Activated CD8-positive, alpha-beta memory T cell treated with anti-CD3 and anti-CD28 coated beads, Interleukin-2, amount 10 ng/mL, durations not matched to agents 7 days and 5 days (primary cell): ENCODE results near the gene TAS1R1. TPM values are rescaled to one million over a fixed set of nuclear protein-coding genes. Genes with fewer than 3 reads are reported as not detected.

ENCODE experiments used
- ATAC-seq: fragments of 150-1000 bp; cut with Tn5 transposase; one replicate; pipeline ENCODE4 v1.10.0; 2021; ENCODE audit warnings: moderate library complexity
- CTCF ChIA-PET: fragments of 350-600 bp; sonication (Branson Sonifier 250); formaldehyde crosslinking; loops from one replicate; lab custom pipeline; 2021; ENCODE audit warnings: antibody characterized with exemption; lab: Charles Lee
- DNase-seq: peaks from one replicate; pipeline ENCODE4 v3.0.0-alpha.2; 2020
- H3K27ac Mint-ChIP-seq: one replicate; pipeline ENCODE4 v1.8.0; 2021; ENCODE audit warnings: mild to moderate bottlenecking, mixed read lengths
- H3K27me3 Mint-ChIP-seq: one replicate; pipeline ENCODE4 v1.8.0; 2021; ENCODE audit warnings: mixed read lengths
- H3K36me3 Mint-ChIP-seq: one replicate; pipeline ENCODE4 v1.8.0; 2021; ENCODE audit warnings: mild to moderate bottlenecking, mixed read lengths
- H3K4me1 Mint-ChIP-seq: one replicate; pipeline ENCODE4 v1.8.0; 2021; ENCODE audit warnings: mixed read lengths
- H3K4me3 Mint-ChIP-seq: one replicate; pipeline ENCODE4 v1.8.0; 2021; ENCODE audit warnings: mild to moderate bottlenecking, moderate library complexity, mixed read lengths
- H3K9me3 Mint-ChIP-seq: one replicate; pipeline ENCODE4 v1.8.0; 2022; ENCODE audit warnings: low read depth, mixed read lengths
- total RNA-seq, 2 experiments: library from RNA; stranded (reverse); gene quantifications; one replicate each; pipeline ENCODE4 v1.2.3, GENCODE V29; 2021

TAS1R1 gene
- total RNA-seq, 2 experiments from 2014 or later: not detected

- ATAC-seq: peak; percentile 3
- CTCF ChIA-PET: interaction anchor here (0.7 to 2.3 kb wide), 9 partner anchors 18 to 111 kb away, joined by 3 to 10 read pairs (median 4); partner anchors contain the start of genes NOL9 and TAS1R1
Measured at GRCh38 chr1:6600410-6601048, 45.4 kb downstream of the TAS1R1 start.

GRCh38 chr1:6601049-6601922, 46.2 kb downstream of the TAS1R1 start:
- peak overlapping the region; percentile 95 for H3K4me3 Mint-ChIP-seq
- peaks cover 41% of the 10 kb centered on the region for H3K4me1 Mint-ChIP-seq
- H3K9me3 Mint-ChIP-seq: no peaks in the 10 kb centered on the region
- H3K27me3 Mint-ChIP-seq: no peaks in the 10 kb centered on the region
- peak overlapping the region; percentile 94 for H3K27ac Mint-ChIP-seq
- peak; percentile 87 for DNase-seq
- peaks cover 18% of the 10 kb centered on the region for H3K36me3 Mint-ChIP-seq
- CTCF ChIA-PET: interaction anchor here (0.7 to 2.8 kb wide), 13 partner anchors 11 to 113 kb away, joined by 3 to 13 read pairs (median 4); partner anchors contain the start of genes DNAJC11, NOL9, PLEKHG5 and TAS1R1
- ATAC-seq: peak; percentile 51

More at GRCh38 chr1:6600410-6601048, 45.4 kb downstream of the TAS1R1 start:
- peaks cover 20% of the 10 kb centered on the region for H3K36me3 Mint-ChIP-seq
- no peaks in the 10 kb centered on the region for H3K27me3 Mint-ChIP-seq
- DNase-seq: no peak
- H3K27ac Mint-ChIP-seq: peak overlapping the region; percentile 94
- peak overlapping the region; percentile 95 for H3K4me3 Mint-ChIP-seq
- peaks cover 41% of the 10 kb centered on the region for H3K4me1 Mint-ChIP-seq
- H3K9me3 Mint-ChIP-seq: no peaks in the 10 kb centered on the region

GRCh38 chr1:6601923-6602668, 47.0 kb downstream of the TAS1R1 start:
- Mint-ChIP-seq H3K4me1 (peaks cover 41% of the 10 kb centered on the region), H3K9me3 (no peaks in the 10 kb centered on the region), H3K27ac (peak overlapping the region; percentile 94), H3K4me3 (peak overlapping the region; percentile 95), H3K36me3 (peaks cover 16% of the 10 kb centered on the region), H3K27me3 (no peaks in the 10 kb centered on the region)
- ATAC-seq (peak; percentile 52), DNase-seq (peak; percentile 79)
- CTCF ChIA-PET: interaction anchor here (0.8 to 2.8 kb wide), 11 partner anchors 10 to 114 kb away, joined by 3 to 13 read pairs (median 4); partner anchors contain the start of genes DNAJC11, NOL9, PHF13 and PLEKHG5

- CTCF ChIA-PET: interaction anchor here (0.8 to 2.8 kb wide), 10 partner anchors 9 to 112 kb away, joined by 3 to 13 read pairs (median 4); partner anchors contain the start of genes DNAJC11, NOL9, PHF13 and PLEKHG5
- no peaks in the 10 kb centered on the region for H3K9me3 Mint-ChIP-seq
- H3K4me3 Mint-ChIP-seq: peak within 1 kb of the TSS; percentile 95
- peaks cover 36% of the 10 kb centered on the region for H3K4me1 Mint-ChIP-seq
- peak within 1 kb of the TSS; percentile 99 for H3K27ac Mint-ChIP-seq
- ATAC-seq: peak; percentile 70
- no peaks in the 10 kb centered on the region for H3K27me3 Mint-ChIP-seq
- peaks cover 14% of the 10 kb centered on the region for H3K36me3 Mint-ChIP-seq
- peak; percentile 91 for DNase-seq
Measured at GRCh38 chr1:6602669-6603237, 47.6 kb downstream of the TAS1R1 start, which contains the start of gene KLHL21. KLHL21 (minus strand) TSS chr1:6602869; CDS start chr1:6602817, 52 bp downstream.

- H3K4me3 Mint-ChIP-seq: peak overlapping the region; percentile 73
- no peaks in the 10 kb centered on the region for H3K27me3 Mint-ChIP-seq
- CTCF ChIA-PET: interaction anchor here (1.0 to 2.8 kb wide), 7 partner anchors 8 to 165 kb away, joined by 3 to 13 read pairs (median 4); partner anchors contain the start of genes NOL9, PHF13 and TAS1R1
- peaks cover 33% of the 10 kb centered on the region for H3K4me1 Mint-ChIP-seq
- H3K27ac Mint-ChIP-seq: peak overlapping the region; percentile 99
- DNase-seq: peak; percentile 73
- H3K36me3 Mint-ChIP-seq: peaks cover 14% of the 10 kb centered on the region
- no peaks in the 10 kb centered on the region for H3K9me3 Mint-ChIP-seq
- peak; percentile 31 for ATAC-seq
Measured at GRCh38 chr1:6603238-6603914, 48.3 kb downstream of the TAS1R1 start.

- no peak for ATAC-seq
- H3K27ac Mint-ChIP-seq: peak overlapping the region; percentile 99
- H3K9me3 Mint-ChIP-seq: no peaks in the 10 kb centered on the region
Measured at GRCh38 chr1:6603915-6604558, 48.9 kb downstream of the TAS1R1 start.

GRCh38 chr1:6612641-6613360, 57.7 kb downstream of the TAS1R1 start:
- Mint-ChIP-seq H3K27ac (peak overlapping the region; percentile 85), H3K27me3 (peaks cover 2% of the 10 kb centered on the region), H3K4me3 (peak overlapping the region; percentile 95), H3K4me1 (peaks cover 19% of the 10 kb centered on the region), H3K9me3 (no peaks in the 10 kb centered on the region), H3K36me3 (peaks cover 6% of the 10 kb centered on the region)
- ATAC-seq: peak; percentile 46
- CTCF ChIA-PET: interaction anchor here (1.0 to 2.5 kb wide), 5 partner anchors 10 to 122 kb away, joined by 3 to 13 read pairs (median 5); partner anchors contain the start of genes DNAJC11 and KLHL21
- peak; percentile 53 for DNase-seq

More at GRCh38 chr1:6603915-6604558, 48.9 kb downstream of the TAS1R1 start:
- CTCF ChIA-PET: interaction anchor here (0.9 to 2.8 kb wide), 8 partner anchors 8 to 166 kb away, joined by 3 to 13 read pairs (median 4); partner anchors contain the start of genes NOL9 and TAS1R1
- H3K27me3 Mint-ChIP-seq: no peaks in the 10 kb centered on the region
- peak; percentile 60 for DNase-seq
- H3K4me1 Mint-ChIP-seq: peaks cover 28% of the 10 kb centered on the region
- peak overlapping the region; percentile 73 for H3K4me3 Mint-ChIP-seq
- H3K36me3 Mint-ChIP-seq: peaks cover 10% of the 10 kb centered on the region

- Mint-ChIP-seq H3K4me3 (peak within 1 kb of the TSS; percentile 95), H3K27ac (peak within 1 kb of the TSS; percentile 85), H3K9me3 (no peaks in the 10 kb centered on the region), H3K27me3 (peaks cover 2% of the 10 kb centered on the region), H3K36me3 (peaks cover 7% of the 10 kb centered on the region), H3K4me1 (peaks cover 19% of the 10 kb centered on the region)
- DNase-seq (peak; percentile 100), ATAC-seq (peak; percentile 96)
- CTCF ChIA-PET: interaction anchor here (1.0 kb wide), 1 partner anchor 11 kb away, joined by 4 read pairs; the partner anchor contains the start of gene KLHL21
Measured at GRCh38 chr1:6613361-6614018, 58.4 kb downstream of the TAS1R1 start, which contains the start of gene PHF13. PHF13 (plus strand) TSS chr1:6613731; CDS start chr1:6614067, 336 bp downstream.

- Mint-ChIP-seq H3K4me1 (peaks cover 19% of the 10 kb centered on the region), H3K36me3 (peaks cover 7% of the 10 kb centered on the region), H3K9me3 (no peaks in the 10 kb centered on the region), H3K27me3 (peaks cover 2% of the 10 kb centered on the region), H3K4me3 (peak overlapping the region; percentile 69), H3K27ac (no peak overlapping the region)
- peak; percentile 68 for DNase-seq
- CTCF ChIA-PET: interaction anchor here (1.0 kb wide), 1 partner anchor 12 kb away, joined by 4 read pairs; the partner anchor contains the start of gene KLHL21
- ATAC-seq: no peak
Measured at GRCh38 chr1:6614019-6614928, 59.2 kb downstream of the TAS1R1 start.
